H1 (cell line): ENCODE measurements around the gene LCA5. TPM values are rescaled to one million over a fixed set of nuclear protein-coding genes. Genes with fewer than 3 reads are reported as not detected.

Experiments used
- BACH1 ChIP-seq: IDR thresholded peaks from 2 replicates; pipeline ENCODE4 v1.6.1; 2012; ENCODE audit warnings: low read length, improper control_type of control experiment
- CEBPB ChIP-seq: IDR thresholded peaks from 2 replicates; pipeline ENCODE4 v1.6.1; 2012; ENCODE audit warnings: low read depth, low read length
- CREB1 ChIP-seq: IDR thresholded peaks from 2 replicates; pipeline ENCODE4 v1.6.1; 2012; ENCODE audit warnings: inconsistent platforms
- CTBP2 ChIP-seq: IDR thresholded peaks from 2 replicates; pipeline ENCODE4 v1.7.0; 2011; ENCODE audit warnings: borderline replicate concordance, mild to moderate bottlenecking, moderate library complexity, mixed read lengths, low read length; ENCODE audit not compliant: insufficient read depth, insufficient read length
- POU5F1 ChIP-seq: IDR thresholded peaks from 2 replicates; pipeline ENCODE4 v1.6.1; 2011; ENCODE audit warnings: low read depth, mild to moderate bottlenecking, low read length, moderate library complexity
- RNF2 ChIP-seq: fragments of 200-900, 300-1000 bp; sonication (generic); IDR thresholded peaks from 2 replicates; pipeline ENCODE4 v1.7.1; 2016; ENCODE audit warnings: borderline replicate concordance, low read depth, mild to moderate bottlenecking, antibody characterized with exemption, low read length; ENCODE audit not compliant: poor library complexity, severe bottlenecking; ENCODE audit errors: missing control alignments
- SAP30 ChIP-seq: fragments of 300-600 bp; sonication (generic); IDR thresholded peaks from 2 replicates; pipeline ENCODE4 v1.7.1; 2012; ENCODE audit warnings: low read length, moderate library complexity, mild to moderate bottlenecking, inconsistent platforms; ENCODE audit not compliant: insufficient read depth, insufficient replicate concordance
- SP1 ChIP-seq: IDR thresholded peaks from 2 replicates; pipeline ENCODE4 v1.6.1; 2011; ENCODE audit warnings: low read depth, low read length
- TAF1 ChIP-seq: IDR thresholded peaks from 2 replicates; pipeline ENCODE4 v1.6.1; 2011; ENCODE audit warnings: mild to moderate bottlenecking, low read depth, low read length
- TAF7 ChIP-seq: optimal IDR thresholded peaks from 2 replicates; pipeline ENCODE3; 2011; ENCODE audit warnings: low read depth, mild to moderate bottlenecking, inconsistent platforms, low read length, moderate library complexity, borderline replicate concordance
- TBP ChIP-seq: IDR thresholded peaks from 2 replicates; pipeline ENCODE4 v1.6.1; 2011; ENCODE audit warnings: low read depth, low read length, improper control_type of control experiment
- TEAD4 ChIP-seq: IDR thresholded peaks from 2 replicates; pipeline ENCODE4 v1.6.1; 2012; ENCODE audit warnings: low read depth, low read length, inconsistent platforms, mixed read lengths
- polyA plus RNA-seq, 7 experiments: library from polyadenylated mRNA; depleted of rRNA in 3 of 7; stranded (reverse) in 5 of 7; unstranded in 2 of 7; fragments of >200 nt in 5 of 7; fragments of 200-250 nt in 2 of 7; gene quantifications; 1 replicate in 5 of 7; 2 replicates in 1 of 7; 4 replicates in 1 of 7; pipeline versions ENCODE4 v1.2.1 to v1.2.3, GENCODE V29; 2011 to 2013; ENCODE audit warnings: missing spikeins in 2 of 7, mixed read lengths in 2 of 7
- total RNA-seq: library from RNA; stranded (reverse); fragmentation: NEBNext Ultra II Directional; extraction: Animal tissue kit (Norgen Biotek cat#: 25700); gene quantifications from 2 replicates; pipeline ENCODE4 v1.2.1, GENCODE V29; 2021

Gene LCA5
- total and polyA plus RNA-seq, 2 of the 8 experiments (the other 6 are each of a cell fraction or from before 2014, with no cell fraction given), result 0.44 to 3.6 TPM

GRCh38 chr6:79536954-79537747 is at the start of gene LCA5 (continued):
- no peak for TF ChIP-seq POU5F1
- peak; percentile 83 for TF ChIP-seq SAP30
- TF ChIP-seq CEBPB, result no peak
- TF ChIP-seq BACH1, result no peak
- TF ChIP-seq SP1, result peak; percentile 98
- peak; percentile 81 for TF ChIP-seq TAF1
- TF ChIP-seq CREB1, result peak; percentile 47; the same call in 1 of the 2 replicates
- no peak for TF ChIP-seq TEAD4
- no peak for TF ChIP-seq RNF2
- TF ChIP-seq TAF7, result peak; percentile 19
- TF ChIP-seq TBP, result peak; percentile 57
- TF ChIP-seq CTBP2, result peak; percentile 31
